ENCODE data around the gene WDR18. TPM values are rescaled to one million over a fixed set of nuclear protein-coding genes. Genes with fewer than 3 reads are reported as not detected.

WDR18 gene, protein sequence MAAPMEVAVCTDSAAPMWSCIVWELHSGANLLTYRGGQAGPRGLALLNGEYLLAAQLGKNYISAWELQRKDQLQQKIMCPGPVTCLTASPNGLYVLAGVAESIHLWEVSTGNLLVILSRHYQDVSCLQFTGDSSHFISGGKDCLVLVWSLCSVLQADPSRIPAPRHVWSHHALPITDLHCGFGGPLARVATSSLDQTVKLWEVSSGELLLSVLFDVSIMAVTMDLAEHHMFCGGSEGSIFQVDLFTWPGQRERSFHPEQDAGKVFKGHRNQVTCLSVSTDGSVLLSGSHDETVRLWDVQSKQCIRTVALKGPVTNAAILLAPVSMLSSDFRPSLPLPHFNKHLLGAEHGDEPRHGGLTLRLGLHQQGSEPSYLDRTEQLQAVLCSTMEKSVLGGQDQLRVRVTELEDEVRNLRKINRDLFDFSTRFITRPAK
- total RNA-seq: 33.7 TPM

DNA sequence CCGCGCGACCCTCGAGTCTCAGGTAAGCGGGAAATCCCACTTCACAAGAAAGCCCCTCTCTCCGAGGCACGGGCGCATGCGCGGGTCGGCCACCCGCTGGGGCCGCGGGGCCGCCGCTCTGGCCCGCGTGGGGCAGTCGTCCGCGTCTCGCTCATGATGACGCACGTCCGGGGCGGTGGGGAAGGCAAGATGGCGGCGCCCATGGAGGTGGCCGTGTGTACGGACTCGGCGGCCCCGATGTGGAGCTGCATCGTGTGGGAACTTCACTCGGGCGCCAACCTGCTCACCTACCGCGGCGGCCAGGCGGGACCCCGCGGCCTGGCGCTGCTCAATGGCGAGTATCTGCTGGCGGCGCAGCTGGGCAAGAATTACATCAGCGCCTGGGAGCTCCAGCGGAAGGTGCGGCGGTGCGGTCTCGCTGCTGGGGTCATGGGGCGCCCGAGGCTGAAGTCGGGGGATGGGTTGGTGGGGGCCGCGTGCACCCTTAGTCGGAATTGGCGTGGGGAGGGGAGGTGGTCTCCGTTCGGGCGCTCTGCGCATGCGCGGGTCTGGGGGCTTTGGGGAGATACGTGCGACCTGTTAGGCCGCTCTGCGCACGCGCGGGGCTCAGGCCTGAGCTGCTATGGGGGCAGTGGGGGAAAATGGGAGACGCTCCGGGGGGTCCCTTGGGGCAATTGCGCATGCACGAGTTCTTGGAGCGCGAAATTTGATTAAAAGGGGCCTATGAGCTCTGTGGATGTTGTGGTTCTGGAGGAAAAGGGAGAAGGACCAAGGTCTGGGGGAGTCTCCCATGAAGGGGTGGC lies at the start of gene WDR18:
Gene WDR18 (plus strand): TSS at position 181 of the 803 bp plus-strand sequence. CDS start 9 bp downstream, at position 190.

DNA sequence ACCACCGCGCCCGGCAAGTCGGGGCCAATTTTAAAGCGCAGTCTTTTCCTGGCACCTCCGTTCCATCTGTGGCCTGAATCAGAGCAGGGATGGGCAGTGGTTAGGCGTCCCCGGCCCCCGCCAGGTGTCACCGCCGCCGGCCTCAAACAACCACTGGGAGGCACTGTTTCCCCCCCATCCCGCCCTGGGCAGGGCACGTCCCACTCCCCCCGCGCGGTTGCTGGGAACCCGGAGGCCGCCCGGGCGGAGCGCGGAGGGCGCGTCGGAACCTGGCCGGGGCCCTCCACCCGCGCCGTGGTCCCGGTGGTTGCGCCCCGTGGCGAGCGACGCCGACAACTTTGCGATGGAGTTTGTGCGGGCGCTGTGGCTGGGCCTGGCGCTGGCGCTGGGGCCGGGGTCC lies 15.9 kb downstream of the WDR18 start, which contains the start of gene GRIN3B:
Gene GRIN3B (plus strand): TSS at position 325 of the 400 bp plus-strand sequence. CDS start 19 bp downstream, at position 344.

DNA sequence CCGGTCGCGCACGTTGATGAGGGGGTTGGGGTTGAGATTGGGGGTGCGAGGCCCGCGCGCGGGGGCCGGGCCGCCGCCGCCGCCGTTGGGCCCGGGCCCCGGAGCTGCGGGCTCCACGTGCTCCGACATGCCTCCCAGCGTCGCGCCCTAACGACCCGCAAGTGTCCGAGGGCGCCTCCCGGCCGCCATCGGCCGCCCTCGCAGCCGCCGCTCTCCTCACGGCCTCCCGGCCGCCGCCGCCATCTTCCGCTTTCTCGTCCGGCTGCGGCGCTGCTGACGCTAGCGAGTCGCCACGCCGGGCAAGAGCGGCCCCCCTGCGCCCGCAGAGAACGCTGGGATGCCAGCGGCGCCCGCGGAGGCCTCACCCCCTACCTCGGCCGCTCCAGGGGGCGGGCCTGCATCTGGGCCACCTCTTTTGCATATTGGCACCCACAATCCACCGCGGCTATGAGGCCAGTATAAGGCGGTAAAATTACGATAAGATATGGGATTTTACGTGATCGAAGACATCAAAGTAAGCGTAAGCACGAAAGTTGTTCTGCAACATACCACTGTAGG lies 36.8 kb downstream of the WDR18 start, which contains the start of gene TMEM259:
Gene TMEM259 (minus strand): TSS at position 256 of the 558 bp plus-strand sequence. CDS start 127 bp downstream, at position 129.

DNA sequence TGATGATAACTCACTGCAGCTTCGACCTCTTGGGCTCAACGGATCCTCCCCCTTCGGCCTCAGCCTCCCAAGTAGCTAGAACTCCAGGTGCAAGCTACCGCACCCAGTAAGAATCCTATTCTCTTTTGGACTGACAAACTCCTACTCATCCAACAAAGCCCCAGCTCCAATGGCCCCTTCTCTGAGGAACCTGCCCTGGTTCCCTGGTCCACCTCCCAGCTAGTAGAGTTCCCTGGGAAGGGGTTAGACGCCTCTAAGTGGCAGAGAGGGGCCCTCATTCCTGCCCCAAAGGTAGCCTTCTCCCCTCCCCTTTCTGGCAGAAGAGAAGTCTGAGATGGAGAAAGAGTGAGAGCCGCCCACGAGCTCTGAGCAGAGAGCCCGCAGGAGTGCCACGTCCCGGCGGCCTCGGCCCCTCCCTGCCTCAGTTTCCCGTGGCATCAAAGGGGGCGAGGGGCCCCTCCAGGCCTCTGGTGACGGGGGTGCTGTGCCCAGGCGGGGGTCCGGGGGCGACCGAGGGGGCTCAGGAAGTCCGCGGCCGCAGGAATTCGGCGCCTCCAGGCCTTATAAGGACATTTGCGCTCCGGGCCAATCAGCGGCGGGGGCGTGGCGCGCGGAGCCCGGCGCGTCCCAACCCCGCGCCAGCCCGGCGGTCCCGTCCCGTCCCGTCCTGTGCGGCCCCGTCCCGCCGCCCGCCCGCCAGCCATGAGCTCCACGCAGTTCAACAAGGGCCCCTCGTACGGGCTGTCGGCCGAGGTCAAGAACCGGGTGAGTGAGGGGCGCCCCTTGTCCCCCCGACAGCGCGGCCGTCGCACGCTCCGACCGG lies 42.0 kb downstream of the WDR18 start, which contains the start of gene CNN2:
Gene CNN2 (plus strand): TSS at position 649 of the 823 bp plus-strand sequence. CDS start 54 bp downstream, at position 703.

DNA sequence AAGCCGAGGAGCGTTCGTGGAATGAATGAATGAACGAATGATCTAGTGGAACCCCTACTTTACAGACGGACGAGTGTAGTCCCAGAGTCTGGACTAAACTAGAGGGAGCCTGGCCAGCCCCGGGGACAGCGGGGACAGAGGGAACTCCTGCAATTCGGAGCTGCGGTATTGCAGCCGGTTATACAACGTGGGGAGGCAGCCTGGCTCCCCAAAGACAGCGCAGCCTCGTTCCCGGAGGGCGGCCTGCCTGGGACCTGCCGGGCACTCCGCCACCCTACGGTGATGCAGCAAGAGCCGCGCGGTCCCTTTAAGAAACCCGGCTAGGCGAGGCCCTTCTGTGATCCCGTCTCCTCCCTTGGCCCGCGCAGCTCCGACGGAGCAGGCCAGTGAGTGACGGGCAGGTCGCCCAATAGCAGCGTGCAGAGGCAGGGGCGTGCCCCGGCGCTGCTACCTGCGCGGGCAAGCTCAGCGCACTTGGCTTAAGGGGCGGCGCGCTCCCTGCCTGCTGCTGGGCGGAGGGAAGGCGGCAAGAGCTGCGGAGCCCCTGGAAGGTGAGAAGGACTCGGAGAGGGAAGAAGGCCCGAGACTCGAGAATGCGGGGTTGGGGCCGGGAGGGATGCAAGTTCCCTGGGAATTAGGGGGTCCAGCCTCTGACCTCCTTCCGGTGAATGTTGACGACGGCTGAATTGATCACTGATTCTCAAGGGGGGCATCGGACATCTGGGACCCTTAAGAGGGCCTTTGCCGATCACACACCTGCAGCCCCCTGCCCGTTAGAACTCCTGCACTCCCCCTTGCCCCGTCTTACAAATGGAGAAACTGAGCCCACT lies 55.7 kb downstream of the WDR18 start, which contains the start of gene ABCA7:
Gene ABCA7 (plus strand): TSS at position 462 of the 830 bp plus-strand sequence. CDS start 1,255 bp downstream, outside the sequence.

Small RNA genes lying within 50 kb of the gene (small RNA-seq; reads per million reads assigned to genes)
- gene RNU6-2: 0.18 reads per million

Other genes with a start within 250 kb of the WDR18 start
- 0.23 TPM for gene MISP, start 233.2 kb upstream of the WDR18 start, total RNA-seq
- 35.5 TPM for gene PTBP1, start 186.9 kb upstream of the WDR18 start, total RNA-seq
- gene PLPPR3, start 162.4 kb upstream of the WDR18 start, total RNA-seq: 125 TPM
- 0.46 TPM for gene AZU1, start 156.5 kb upstream of the WDR18 start, total RNA-seq
- 1.8 TPM for gene PRTN3, start 143.3 kb upstream of the WDR18 start, total RNA-seq
- gene ELANE, start 132.0 kb upstream of the WDR18 start, total RNA-seq: 0.69 TPM
- gene CFD, start 124.7 kb upstream of the WDR18 start, total RNA-seq: 1.6 TPM
- gene MED16, start 91.2 kb upstream of the WDR18 start, total RNA-seq: 27.5 TPM
- not detected for gene RNU6-9, start 90.9 kb upstream of the WDR18 start, total RNA-seq
- gene R3HDM4, start 71.1 kb upstream of the WDR18 start, total RNA-seq: 40.1 TPM
- gene KISS1R, start 67.0 kb upstream of the WDR18 start, total RNA-seq: 2.3 TPM
- gene ARID3A, start 58.3 kb upstream of the WDR18 start, total RNA-seq: 7.6 TPM
- gene GRIN3B, start 16.1 kb downstream of the WDR18 start, total RNA-seq: 0.69 TPM
- gene TMEM259, start 36.8 kb downstream of the WDR18 start, total RNA-seq: 40.8 TPM
- gene RNU6-2, start 37.2 kb downstream of the WDR18 start, total RNA-seq: not detected
- 18.2 TPM for gene CNN2, start 42.3 kb downstream of the WDR18 start, total RNA-seq
- 11.8 TPM for gene ABCA7, start 55.8 kb downstream of the WDR18 start, total RNA-seq
- gene ARHGAP45, start 82.8 kb downstream of the WDR18 start, total RNA-seq: 2.5 TPM
- 55.4 TPM for gene POLR2E, start 111.0 kb downstream of the WDR18 start, total RNA-seq
- 187 TPM for gene GPX4, start 119.6 kb downstream of the WDR18 start, total RNA-seq
- gene SBNO2, start 189.9 kb downstream of the WDR18 start, total RNA-seq: 4.4 TPM
- gene STK11, start 221.4 kb downstream of the WDR18 start, total RNA-seq: 45.7 TPM